ENCODE data around the gene SMARCC1.
"Not testable (repeated sequence)": the region's sequence is repeated elsewhere in the genome, so short reads cannot be mapped to it uniquely, and the experiment has no call there.

SMARCC1 gene

DNA sequence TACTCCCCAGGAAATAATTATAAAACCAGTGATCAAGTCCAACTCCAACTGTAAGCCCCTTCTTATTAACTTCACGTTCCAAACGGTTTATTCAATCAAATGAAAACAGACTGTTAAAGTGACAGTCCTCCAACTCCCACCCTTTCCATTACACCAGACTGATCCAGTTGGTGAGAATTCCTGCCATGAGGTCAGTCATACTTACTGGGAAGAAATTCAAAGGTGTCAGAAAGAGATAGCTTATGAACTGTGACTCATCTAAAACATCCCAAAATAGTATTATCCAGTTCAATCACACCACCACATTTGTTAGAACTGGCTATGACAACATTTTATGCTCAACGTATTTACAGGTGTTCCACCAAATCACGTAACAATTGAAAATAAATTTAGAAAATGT is 19.5 kb downstream of the SMARCC1 start:
- no peak for DNase-seq

DNA sequence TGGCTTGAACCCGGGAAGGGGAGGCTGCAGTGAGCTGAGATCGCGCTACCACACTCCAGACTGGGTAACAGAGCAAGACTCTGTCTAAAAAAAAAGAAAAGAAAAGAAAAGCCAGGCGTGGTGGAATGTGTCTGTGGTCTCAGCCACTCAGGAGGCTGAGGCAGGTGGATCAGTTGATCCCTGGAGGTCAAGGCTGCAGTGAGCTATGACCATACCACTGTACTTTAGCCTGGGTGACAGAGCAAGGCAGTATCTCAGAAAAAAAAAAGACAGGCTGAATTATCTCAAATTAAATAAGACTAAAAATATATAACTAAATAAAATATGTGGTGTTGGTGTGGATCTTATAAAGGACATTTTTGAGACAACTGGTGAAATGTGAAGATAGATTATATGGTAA is 20.6 kb downstream of the SMARCC1 start:
- DNase-seq: no peak

DNA sequence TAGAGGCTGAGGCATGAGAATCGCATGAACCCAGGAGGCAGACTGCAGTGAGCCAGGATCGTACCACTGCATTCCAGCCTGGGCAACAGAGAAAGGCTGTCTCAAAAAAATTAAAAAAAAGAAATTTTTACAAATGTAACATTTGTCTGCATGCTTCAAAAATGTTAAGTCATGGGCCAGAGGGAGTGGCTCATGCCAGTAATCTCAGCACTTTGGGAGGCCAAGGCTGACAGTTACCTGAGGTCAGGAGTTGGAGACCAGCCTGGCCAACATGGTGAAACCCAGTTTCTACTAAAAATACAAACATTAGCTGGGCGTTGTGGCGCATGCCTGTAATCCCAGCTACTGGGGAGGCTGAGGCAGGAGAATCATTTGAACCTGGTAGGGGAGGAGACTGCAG is 21.5 kb downstream of the SMARCC1 start:
- not testable (repeated sequence) for DNase-seq

DNA sequence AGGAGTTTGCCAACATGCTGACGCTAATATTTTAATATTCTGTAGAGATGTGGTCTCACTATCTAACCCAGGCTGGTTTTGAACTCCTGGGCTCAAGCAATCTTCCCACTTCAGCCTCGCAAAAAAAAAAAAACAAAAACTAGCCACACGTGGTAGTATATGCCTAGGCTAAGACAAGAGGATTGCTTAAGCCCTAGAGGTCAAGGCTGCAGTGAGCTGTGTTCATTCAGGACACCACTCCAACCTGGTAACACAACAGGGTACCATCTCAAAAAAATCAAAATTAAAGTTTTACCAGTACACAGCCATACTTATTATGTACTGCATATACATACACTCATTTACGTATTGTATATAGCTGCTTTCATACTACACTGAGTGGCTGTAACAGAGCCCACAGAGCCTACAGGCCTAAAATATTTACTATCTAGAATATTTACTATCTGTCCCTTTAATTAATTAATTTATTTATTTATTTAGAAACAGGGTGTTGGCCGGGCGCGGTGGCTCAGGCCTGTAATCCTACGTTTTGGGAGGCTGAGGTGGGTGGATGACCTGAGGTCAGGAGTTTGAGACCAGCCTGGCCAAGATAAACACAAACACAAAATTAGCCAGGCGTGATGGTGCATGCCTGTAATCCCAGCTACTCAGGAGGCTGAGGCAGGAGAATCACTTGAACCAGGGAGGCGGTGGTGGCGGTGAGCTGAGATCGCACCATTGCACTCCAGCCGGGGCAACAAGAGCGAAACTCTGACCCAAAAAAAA is 23.2 kb downstream of the SMARCC1 start:
- no peak for DNase-seq

DNA sequence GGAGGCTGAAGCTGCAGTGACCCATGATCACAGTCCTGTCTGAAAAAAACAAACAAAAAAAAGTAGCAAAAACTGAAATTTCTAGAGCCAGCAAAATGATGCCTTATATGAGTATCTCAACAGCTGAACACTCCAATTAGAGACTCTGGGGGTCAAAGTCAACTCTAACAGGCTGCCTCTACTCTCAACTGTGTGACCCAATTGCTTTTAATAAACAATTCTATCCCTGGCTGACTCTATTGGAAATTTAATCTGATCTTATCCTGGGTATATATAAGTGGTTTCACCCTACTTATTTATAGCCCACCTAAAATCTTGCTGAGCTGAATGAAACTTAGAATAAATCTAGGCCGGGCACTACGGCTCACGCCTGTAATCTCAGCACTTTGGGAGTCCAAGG is 29.0 kb downstream of the SMARCC1 start:
- DNase-seq: no peak

DNA sequence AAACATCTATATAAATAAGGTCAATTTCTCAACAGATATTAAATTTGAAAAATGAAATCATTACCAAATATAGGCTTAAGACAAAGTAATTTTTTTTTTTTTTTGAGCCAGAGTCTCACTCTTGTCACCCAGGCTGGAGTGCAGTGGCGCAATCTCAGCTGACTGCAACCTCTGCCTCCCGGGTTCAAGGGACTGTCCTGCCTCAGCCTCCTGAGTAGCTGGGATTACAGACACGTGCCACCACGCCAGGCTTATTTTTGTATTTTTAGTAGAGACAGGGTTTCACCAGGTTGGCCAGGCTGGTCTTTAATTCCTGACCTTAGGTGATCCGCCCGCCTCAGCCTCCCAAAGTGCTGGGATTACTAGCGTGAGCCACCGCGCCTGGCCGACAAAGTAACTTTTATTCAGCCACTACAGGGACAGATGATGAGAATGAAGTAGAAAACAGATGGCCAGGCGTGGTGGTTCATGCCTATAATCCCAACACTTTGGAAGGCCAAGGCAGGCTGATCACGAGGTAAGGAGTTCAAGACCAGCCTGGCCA is 30.8 kb downstream of the SMARCC1 start:
- not testable (repeated sequence) for DNase-seq

DNA sequence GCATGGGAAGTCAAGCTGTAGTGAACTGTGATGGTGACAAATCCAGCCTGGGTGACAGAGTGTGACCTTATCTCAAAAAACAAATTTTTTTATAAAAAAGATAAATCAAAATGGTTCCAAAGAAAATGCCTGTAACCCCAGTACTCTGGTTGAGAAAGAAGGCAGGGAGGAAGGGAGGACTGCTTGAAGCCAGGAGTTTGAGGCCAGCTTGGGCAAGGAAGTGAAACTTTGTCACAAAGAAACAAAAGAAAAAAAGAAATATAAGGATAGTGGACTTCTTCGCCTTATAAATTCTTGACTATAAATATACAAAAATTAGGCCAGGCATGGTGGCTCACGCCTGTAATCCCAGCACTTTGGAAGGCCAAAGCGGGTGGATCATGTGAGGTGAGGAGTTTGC is 34.1 kb downstream of the SMARCC1 start:
- DNase-seq: peak; percentile 76

DNA sequence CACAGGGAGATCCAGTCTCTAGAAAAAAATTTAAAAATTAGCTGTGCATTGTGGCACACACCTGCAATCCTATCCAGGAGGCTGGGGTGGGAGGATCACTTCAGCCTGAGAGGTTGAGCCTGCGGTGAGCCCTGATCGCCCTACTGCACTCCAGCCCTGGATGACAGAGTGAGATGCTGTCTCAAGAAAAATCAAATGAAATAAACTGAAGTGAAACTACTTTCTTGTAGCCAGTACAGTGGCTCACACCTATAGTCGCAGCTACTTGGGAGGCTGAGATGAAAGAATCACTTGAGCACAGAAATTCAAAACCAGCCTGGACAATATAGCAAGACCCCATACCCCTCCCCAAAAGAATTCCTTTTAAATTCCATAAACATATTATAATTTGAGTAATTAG is 35.4 kb downstream of the SMARCC1 start:
- peak; percentile 33 for DNase-seq

DNA sequence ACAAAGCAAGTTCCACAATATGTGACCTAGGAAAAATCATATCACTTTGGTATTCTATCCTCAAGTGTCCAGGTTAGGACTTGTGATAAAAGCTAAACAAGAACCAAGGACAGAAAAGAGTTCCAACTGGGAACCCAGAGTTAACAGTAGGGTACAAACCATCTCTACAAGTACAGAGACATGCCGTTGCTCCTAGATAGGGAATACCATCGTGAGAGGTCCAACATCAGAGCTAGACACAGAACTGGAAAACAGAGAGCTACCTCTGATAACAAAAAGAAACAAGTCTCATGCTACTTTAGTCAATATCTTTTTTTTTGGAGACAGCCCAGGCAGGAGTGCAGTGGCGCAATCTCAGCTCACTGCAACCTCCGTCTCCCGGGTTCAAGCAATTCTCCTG is 37.8 kb downstream of the SMARCC1 start:
- no peak for DNase-seq

DNA sequence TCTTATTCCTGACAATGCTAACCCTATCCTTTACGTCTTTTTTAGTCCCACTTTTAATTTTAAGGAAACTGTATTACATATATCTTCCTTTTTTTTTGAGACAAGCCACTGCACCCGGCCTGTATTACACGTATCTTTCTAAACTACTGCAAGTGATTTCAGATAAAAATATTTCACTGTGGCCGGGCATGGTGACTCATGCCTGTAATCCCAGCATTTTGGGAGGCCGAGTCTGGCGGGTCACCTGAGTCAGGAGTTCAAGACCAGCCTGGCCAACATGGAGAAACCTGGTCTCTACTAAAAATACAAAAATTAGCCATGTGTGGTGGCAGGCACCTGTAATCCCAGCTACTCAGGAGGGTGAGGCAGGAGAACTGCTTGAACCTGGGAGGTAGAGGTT is 38.3 kb downstream of the SMARCC1 start:
- DNase-seq: peak; percentile 45

DNA sequence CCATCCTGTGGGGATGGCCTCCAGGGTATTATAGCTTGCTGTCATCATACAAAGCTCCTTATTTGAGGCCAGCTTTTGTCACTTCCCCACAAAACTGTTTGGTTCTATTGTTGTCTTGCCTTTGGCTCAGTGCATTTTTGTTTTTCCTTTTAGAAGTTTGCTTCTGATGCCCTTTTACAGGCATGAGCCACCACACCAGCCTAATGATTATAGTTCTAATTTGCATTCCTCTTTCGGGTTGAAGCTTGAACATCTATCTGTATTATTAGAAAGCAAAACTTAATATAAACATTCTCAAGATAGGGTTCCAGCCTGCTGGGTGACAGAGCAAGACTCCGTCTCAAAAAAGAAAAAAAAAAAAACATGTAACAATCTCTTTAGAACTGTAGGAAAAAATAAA is 39.8 kb downstream of the SMARCC1 start:
- DNase-seq: no peak

DNA sequence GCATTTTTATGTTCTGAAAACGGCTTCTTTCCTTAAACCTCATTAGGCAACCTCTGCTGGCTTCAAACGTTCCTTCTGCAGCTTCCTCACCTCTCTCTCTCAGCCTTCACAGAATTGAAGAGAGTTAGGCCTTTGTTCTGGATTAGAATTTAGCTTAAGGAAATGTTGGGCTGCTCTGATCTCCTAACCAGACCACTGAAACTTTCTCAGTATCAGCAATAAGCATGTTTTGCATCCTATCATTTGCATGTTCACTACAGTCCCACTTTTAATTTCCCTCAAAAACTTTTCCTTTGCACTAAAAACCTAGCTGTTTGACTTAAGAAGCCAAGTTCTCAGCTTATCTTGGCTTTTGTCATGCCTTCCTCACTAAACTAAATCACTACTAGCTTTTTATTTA is 49.5 kb downstream of the SMARCC1 start:
- DNase-seq: no peak

DNA sequence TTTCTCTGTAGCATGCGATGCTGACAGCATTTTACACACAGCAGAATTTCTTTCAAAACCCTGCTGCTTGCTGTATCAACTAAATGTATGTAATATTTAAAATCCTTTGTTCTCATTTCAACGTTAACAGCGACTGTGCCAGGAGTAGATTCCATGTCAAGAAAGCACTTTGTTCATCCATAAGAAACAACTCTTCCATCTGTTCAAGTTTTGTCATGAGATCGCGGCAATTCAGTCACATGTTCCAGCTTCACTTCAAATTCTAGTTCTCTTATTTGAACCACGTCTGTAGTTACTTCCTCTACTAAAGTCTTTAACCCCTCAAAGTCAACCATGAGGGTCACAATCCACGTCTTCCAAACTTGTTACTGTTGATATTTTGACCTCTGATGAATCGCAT is 50.6 kb downstream of the SMARCC1 start:
- DNase-seq: peak; percentile 13

DNA sequence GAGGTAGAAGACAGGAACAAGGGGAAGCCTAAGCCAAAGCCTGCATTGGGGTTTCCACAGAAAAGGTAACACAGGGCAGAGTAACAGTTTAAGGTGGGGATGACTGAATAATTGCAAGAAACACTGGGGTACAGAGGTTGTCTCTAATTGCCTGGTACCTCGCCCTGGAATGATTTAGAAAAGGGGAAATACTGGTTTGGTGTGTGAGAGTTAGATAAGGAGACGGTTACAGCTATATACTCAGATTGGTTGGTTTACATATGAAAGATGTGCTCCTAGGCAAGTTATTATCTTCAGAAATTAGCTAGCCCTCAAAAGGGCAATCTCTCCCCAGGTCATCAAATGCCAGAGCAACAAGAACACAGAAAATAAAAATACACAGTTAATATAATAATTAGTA is 58.8 kb downstream of the SMARCC1 start:
- no peak for DNase-seq

DNA sequence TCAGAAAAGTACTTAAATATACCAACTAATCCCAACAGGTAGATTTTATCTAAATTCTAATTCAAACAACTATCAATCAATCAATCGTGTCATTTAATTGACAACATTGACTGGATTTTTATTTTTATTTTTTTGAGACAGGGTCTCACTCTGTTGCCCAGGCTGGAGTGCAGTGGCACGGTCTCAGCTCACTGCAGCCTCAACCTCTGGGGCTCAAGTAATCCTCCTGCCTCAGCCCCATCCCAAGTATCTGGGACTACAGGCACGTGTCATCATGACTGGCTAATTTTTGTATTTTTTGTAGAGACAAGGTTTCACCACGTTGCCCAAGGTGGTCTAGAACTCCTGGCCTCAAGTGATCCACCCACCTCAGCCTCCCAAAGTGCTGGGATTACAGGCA is 64.2 kb downstream of the SMARCC1 start:
- not testable (repeated sequence) for DNase-seq

DNA sequence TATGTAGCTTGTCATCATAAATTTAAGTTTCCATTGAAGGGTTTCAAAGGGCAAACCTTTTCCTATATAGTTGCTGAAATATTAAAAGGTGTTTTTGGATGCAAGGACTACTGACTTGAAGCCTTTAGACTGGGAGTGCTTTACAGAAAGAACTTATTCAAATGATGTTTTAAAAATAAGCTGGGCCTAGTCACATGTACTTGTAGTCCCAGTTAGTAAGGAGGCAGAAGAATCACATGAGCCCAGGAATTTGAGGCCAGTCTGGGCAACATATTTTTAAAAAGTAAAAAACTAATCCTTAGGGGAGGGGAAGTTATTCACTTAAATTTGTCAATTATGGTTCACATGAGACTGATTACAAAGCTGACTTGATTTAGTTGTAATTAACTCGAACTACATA is 65.0 kb downstream of the SMARCC1 start:
- DNase-seq: no peak

DNA sequence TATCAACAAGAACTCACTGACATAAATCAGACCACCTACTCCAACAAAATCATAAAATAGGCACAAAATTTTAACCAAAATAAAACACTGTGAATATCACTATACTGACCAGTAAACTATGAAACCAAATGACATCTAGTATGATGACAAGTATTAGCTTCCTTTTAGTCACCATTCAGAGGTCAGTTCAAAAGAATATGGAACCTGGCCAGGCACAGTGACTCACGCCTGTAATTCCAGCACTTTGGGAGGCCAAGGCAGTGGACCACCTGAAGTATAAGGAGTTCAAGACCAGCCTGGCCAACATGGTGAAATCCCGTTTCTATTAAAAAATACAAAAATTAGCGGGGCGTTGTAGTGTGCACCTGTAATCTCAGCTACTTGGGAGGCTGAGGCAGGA is 65.8 kb downstream of the SMARCC1 start:
- no peak for DNase-seq

DNA sequence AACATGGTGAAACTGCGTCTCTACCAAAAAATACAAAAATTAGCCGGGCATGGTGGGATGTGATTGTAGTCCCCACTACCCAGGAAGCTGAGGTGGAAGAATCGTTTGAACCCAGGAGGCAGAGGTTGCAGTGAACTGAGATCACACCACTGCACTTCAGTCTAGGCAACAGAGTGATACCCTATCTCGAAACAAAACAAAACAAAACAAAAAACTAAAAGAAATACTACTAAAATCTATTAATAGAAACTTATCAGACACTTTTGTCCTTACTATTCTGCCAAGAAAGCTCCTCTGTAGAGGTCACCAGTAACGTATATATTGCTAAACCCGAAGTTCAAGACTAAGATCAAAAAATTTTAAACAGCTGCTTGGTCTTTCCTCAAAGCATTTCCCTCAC is 67.1 kb downstream of the SMARCC1 start:
- no peak for DNase-seq

DNA sequence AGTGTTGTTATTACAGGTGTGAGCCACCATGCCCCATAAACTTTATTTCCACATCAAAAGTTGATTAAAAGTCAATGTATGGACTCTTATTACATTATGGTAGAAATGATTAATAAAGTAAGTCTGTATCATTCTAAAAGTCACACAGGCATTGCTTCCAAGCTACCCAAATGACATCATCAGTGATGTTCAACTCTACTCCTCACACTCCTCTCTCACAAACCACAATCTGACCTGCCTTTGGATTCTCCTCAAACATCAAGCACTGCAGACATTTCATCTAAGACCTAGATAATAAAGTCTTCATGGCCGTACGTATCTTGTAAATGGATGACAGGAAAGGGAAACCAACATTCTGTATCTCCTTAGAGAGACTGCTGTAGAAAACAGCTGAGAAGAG is 68.0 kb downstream of the SMARCC1 start:
- no peak for DNase-seq

DNA sequence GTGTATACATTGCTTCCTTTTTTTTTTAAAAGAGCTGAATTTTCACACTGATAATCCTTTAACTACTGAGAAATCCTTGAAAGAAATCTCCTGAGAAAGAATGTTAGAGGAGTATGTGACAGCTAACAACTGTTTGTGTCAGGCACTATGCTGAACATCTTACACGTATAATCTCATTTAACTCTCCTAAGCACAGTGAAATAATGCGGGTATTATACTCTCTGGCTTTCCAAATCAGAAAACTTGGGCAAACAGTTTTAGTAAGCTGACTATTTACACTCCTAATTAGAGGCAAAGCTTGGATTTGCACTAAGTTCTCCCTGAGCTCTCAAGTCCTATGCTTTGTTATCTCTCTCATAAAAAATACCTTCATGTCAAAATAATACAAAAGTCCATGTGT is 69.3 kb downstream of the SMARCC1 start:
- DNase-seq: no peak

DNA sequence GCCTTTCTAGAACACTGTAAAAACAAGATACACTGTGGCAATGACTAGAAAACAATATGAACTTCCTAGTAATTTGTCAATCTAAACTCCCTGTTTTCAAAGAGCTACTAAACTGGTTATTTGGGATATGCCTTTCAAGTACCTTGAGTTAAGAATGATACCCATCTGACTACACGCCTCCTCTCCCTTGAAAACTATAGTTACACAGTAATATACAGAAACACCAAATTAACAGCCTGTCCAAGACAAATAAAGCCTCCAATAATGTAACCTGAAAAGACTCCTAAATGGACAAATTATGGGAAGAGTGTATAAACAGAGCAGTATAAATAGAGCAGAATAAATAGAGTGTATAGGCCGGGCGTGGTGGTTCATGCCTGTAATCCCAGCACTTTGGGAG is 70.1 kb downstream of the SMARCC1 start:
- no peak for DNase-seq

DNA sequence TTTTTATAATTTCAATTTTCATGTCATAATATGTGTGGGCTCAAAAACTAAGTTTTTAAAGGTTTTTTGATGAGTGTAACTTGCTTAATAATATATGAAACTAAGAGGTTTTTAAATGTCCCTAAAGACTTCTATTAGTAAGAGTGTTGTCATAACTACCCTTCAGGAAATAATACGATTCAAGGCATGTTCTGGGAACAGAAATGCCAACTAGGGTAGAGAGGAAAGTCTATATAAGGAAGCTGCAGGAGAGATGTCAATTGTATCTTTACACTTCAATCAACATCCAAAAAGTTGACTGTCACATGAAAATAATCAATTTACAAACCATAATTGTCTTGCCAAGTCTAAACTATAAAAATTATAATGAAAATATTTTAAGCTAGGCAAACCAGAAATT is 76.3 kb downstream of the SMARCC1 start:
- DNase-seq: no peak

DNA sequence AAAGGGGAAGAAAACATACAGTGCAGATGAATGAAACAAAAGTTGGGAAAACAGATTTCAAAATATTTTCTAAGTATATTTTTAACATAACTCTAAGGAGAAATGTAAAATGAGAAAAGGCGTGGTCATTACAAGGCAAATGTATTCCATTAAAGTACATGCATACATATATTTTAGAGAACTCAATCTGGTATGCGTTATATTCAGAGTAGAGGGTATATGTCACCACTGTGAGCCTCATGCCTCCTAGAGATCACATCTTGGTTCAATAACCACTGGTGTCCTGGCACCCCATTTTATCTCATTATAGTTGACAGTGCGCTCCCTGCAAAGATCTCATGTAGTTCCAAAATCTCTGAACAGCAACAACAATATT is 77.5 kb downstream of the SMARCC1 start:
- no peak for DNase-seq

DNA sequence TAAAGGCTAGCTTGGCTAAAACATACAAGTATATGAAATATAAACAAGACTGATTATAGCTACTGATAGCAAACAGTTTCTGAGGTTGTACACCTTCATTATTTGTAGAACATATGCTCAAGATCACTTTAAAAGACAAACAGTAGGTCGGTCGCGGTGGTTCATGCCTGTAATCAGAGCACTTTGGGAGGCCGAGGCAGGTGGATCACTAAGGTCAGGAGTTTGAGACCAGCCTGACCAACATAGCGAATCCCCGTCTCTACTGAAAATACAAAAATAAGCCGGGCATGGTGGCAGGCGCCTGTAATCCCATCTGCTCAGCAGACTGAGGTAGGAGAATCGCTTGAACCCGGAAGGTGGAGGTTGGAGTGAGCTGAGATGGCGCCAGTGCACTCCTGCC is 80.3 kb downstream of the SMARCC1 start:
- no peak for DNase-seq

DNA sequence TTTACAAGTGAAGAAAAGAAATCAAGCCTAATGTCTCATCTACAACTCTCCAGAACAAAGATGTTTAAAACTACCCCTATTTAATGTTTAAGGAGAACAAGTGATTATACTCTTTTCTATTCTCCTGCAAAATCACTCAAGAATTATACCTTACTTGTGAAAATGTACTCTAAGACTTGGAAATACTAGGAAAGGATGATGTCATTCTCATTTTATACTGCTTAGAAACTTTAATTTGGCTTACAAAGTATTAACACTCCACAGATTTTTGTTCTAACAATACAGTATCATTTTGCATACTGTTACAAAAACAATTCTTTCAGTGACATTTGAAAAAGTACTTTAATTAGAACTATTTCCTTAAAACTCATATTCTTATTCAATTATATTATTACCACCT is 89.5 kb downstream of the SMARCC1 start:
- no peak for DNase-seq

Data from MV-4-11 (cell line).